Measurements from ENCODE around the gene CAMK2D.

CAMK2D gene

DNA sequence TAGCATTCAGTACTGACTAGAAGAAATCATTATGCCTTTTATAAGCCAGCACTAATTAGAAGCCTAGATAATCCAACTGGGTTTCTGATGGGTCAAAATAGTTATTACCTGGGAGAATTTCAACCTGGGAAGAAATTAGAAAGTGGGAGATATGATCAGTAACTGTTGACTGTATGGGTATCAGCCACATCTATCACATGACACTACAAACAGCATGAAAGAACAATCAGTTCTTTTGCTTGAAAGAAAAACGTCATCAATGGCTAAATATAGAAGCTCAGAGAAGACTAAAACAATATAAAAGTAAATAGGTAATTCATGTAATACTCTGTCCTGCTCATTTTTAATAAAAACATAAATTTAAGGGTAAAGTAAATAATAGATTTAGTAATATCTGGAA, 145.1 kb downstream of the CAMK2D start:
- no peak overlapping the region for H3K27ac ChIP-seq
- TF ChIP-seq ZFX (IDR thresholded peaks at IDR 0.05): no peak
- TF ChIP-seq, protein P1, sequence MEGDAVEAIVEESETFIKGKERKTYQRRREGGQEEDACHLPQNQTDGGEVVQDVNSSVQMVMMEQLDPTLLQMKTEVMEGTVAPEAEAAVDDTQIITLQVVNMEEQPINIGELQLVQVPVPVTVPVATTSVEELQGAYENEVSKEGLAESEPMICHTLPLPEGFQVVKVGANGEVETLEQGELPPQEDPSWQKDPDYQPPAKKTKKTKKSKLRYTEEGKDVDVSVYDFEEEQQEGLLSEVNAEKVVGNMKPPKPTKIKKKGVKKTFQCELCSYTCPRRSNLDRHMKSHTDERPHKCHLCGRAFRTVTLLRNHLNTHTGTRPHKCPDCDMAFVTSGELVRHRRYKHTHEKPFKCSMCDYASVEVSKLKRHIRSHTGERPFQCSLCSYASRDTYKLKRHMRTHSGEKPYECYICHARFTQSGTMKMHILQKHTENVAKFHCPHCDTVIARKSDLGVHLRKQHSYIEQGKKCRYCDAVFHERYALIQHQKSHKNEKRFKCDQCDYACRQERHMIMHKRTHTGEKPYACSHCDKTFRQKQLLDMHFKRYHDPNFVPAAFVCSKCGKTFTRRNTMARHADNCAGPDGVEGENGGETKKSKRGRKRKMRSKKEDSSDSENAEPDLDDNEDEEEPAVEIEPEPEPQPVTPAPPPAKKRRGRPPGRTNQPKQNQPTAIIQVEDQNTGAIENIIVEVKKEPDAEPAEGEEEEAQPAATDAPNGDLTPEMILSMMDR (conservative IDR thresholded peaks at IDR 0.05): no peak

DNA sequence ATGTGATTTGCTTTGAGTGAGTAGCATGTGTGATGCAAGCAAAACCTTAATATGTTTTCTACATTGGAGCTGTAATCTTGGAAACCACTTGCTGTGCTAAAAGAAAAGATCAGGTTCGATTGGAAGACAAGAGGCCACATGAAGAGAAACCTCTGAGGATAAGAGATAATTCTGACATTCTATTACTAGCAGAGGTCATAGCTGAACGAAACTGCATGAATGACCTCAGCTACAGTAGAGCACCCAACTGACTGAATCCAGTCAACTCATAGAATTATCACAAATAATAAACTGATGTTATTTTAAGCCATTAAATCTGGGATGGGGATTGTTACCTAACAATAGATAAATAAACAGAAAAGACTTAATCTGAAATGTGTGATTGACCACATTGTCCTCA, 147.1 kb downstream of the CAMK2D start:
- TF ChIP-seq, protein P1 (conservative IDR thresholded peaks at IDR 0.05): no peak
- TF ChIP-seq ZFX (IDR thresholded peaks at IDR 0.05): no peak
- no peak overlapping the region for H3K27ac ChIP-seq

DNA sequence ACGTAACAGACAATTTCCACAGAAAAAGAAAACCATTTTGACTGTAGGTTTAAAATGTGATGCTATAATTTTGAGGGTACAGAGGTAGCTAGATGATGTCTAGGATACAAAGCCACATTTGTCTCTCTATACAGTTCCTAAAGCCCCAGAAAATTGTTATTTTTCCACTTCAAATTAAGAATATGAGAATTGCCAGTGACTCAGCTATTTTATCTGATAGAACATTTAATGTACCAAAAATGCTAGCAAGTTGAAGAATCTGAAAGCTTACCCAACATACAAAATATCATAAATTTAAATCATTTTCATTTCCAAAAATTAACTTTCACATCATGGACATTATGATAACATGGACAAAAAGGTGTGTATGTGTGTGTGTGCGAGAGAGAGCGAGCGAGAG, 148.0 kb downstream of the CAMK2D start:
- no peak overlapping the region for H3K27ac ChIP-seq
- TF ChIP-seq ZFX (IDR thresholded peaks at IDR 0.05): no peak
- TF ChIP-seq, protein P1 (conservative IDR thresholded peaks at IDR 0.05): no peak

DNA sequence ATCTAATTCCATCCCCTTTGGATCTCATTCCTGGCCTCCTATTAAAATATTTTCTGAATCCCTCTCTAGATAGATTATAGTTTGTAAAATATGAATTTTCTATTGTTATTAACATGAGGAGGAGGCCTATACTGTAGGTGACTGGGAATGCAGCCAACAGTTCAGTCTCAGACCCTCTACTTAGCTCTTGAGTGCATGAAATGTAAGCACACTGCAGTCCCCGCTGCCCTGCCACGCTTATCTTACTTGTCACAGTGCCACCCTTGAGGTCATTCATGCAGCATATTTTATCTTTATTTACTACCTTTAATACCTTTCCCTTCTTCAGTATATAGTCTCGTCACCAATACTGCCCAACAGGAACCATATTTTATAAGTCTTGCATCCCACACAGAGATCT, 151.0 kb downstream of the CAMK2D start:
- H3K27ac ChIP-seq: no peak overlapping the region
- no peak for TF ChIP-seq ZFX (IDR thresholded peaks at IDR 0.05)
- TF ChIP-seq, protein P1 (conservative IDR thresholded peaks at IDR 0.05): no peak

DNA sequence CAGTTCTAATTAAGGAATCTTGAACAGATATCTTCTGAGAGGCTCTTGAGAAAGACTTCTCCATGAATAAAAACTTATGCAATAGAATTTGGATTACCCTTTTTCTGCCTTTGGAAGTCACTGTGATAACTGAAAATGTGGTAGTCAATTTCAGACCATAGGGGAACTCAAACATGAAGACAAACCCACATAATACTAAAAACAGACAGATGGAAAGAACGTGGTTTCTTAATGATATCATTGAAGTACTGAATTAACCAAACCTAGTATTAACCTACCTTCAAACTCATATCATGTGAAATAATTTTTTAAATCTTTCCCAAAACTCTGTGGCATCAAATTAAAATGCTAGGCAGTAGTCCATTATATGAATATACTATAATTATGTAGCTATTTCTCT, 153.5 kb downstream of the CAMK2D start:
- H3K27ac ChIP-seq: no peak overlapping the region
- no peak for TF ChIP-seq ZFX (IDR thresholded peaks at IDR 0.05)
- TF ChIP-seq, protein P1 (conservative IDR thresholded peaks at IDR 0.05): no peak

DNA sequence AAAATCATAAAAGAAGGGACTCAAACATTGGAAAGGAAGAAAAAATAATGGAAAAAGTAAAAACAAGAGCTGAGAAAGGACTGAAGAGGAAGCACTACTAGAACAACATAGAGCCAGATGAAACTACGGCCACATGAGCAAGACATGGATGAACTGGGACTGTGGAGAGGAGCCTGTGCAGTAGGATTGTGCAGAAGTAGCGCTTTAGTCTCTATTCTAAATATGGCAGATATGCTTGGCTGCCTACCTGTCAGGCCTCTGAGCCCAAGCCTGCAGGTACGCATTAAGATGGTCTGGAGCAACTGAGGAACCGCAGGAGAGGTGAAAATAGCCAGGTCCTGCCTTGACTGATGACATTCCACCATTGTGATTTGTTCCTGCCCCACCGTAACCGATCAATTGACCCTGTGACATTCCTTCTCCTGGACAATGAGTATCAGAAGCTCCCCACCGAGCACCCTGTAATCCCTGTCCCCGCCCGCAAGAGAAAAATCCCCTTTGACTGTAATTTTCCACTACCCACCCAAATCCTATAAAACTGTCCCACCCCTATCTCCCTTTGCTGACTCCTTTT, 154.3 kb downstream of the CAMK2D start:
- TF ChIP-seq, protein P1 (conservative IDR thresholded peaks at IDR 0.05): no peak
- TF ChIP-seq ZFX (IDR thresholded peaks at IDR 0.05): no peak
- no peak overlapping the region for H3K27ac ChIP-seq

DNA sequence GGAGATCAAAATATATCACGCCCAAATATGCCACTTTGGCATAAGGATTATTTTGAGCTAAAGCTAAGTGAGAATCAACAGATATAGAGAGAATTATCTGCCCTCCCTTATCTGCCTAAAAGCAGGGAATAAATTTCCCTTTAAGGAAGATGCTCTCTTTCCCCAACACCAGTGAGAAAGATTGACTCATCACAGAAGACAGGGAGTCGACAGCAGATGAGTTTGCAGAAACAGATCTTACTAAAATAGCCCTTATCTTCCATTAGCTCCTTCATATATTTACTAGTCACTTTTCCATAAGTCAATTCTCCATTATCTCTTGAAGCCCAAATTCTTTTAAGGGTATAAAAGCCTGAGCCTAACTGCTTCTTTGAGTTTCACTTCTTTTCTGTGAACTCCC, 156.6 kb downstream of the CAMK2D start:
- no peak for TF ChIP-seq ZFX (IDR thresholded peaks at IDR 0.05)
- TF ChIP-seq, protein P1 (conservative IDR thresholded peaks at IDR 0.05): no peak
- no peak overlapping the region for H3K27ac ChIP-seq

Data from C4-2B (cell line).